ENCODE results near the gene ALDH4A1. TPM values are rescaled to one million over a fixed set of nuclear protein-coding genes. Genes with fewer than 3 reads are reported as not detected.
"Not testable (repeated sequence)": the region's sequence is repeated elsewhere in the genome, so short reads cannot be mapped to it uniquely, and the experiment has no call there.

ALDH4A1 gene
- total RNA-seq, 1 experiment from 2014 or later = 31.0 TPM

DNA sequence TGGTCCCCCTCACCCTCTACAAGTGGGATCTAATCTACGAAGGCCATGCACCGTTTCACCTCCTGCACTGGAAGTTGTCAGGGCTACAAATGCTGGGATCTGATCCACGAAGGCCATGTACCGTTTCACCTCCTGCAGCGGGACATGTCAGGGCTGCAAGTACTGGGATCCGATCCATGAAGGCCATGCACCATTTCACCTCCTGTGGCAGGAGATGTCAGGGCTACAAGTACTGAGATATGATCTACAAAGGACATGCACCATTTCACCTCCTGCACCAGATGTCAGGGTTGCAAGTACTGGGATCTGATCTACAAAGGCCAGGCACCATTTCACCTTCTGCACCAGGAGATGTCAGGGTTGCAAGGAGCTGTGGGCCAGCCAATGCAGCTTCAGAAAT is 7.0 kb downstream of the ALDH4A1 start (continued):
- TF ChIP-seq, protein P1, sequence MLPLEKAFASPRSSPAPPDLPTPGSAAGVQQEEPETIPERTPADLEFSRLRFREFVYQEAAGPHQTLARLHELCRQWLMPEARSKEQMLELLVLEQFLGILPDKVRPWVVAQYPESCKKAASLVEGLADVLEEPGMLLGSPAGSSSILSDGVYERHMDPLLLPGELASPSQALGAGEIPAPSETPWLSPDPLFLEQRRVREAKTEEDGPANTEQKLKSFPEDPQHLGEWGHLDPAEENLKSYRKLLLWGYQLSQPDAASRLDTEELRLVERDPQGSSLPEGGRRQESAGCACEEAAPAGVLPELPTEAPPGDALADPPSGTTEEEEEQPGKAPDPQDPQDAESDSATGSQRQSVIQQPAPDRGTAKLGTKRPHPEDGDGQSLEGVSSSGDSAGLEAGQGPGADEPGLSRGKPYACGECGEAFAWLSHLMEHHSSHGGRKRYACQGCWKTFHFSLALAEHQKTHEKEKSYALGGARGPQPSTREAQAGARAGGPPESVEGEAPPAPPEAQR (CRISPR knock-in tag; IDR thresholded peaks at IDR 0.05) = no peak
- TF ChIP-seq HMGA2 (CRISPR knock-in tag; IDR thresholded peaks at IDR 0.05) (no peak), IRF2 (CRISPR knock-in tag; IDR thresholded peaks at IDR 0.05; ENCODE audit: borderline replicate concordance, low read depth) (no peak), SP1 (CRISPR knock-in tag; conservative IDR thresholded peaks at IDR 0.05) (no peak)
- TF ChIP-seq, protein P2, sequence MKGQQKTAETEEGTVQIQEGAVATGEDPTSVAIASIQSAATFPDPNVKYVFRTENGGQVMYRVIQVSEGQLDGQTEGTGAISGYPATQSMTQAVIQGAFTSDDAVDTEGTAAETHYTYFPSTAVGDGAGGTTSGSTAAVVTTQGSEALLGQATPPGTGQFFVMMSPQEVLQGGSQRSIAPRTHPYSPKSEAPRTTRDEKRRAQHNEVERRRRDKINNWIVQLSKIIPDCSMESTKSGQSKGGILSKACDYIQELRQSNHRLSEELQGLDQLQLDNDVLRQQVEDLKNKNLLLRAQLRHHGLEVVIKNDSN (CRISPR knock-in tag; IDR thresholded peaks at IDR 0.05) = no peak
- TF ChIP-seq, protein P3, sequence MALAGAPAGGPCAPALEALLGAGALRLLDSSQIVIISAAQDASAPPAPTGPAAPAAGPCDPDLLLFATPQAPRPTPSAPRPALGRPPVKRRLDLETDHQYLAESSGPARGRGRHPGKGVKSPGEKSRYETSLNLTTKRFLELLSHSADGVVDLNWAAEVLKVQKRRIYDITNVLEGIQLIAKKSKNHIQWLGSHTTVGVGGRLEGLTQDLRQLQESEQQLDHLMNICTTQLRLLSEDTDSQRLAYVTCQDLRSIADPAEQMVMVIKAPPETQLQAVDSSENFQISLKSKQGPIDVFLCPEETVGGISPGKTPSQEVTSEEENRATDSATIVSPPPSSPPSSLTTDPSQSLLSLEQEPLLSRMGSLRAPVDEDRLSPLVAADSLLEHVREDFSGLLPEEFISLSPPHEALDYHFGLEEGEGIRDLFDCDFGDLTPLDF (CRISPR knock-in tag; IDR thresholded peaks at IDR 0.05) = no peak

- ChIA-PET POLR2A (no interaction called here), CTCF (interaction anchor here (0.8 to 3.8 kb wide), 5 partner anchors 9 to 20 kb away, joined by 3 to 19 read pairs (median 10); no protein-coding TSS in a partner anchor)
- Mint-ChIP-seq H3K4me3 (no peak overlapping the region), H3K4me1 (no peaks in the 10 kb centered on the region), H3K27ac (no peak overlapping the region), H3K27me3 (ENCODE audit: low read depth) (no peaks in the 10 kb centered on the region), H3K9me3 (no peaks in the 10 kb centered on the region), H3K36me3 (no peaks in the 10 kb centered on the region; the same call in 1 of the 2 replicates)
- ATAC-seq = no peak
- DNase-seq (ENCODE audit: low spot score) = no peak
- TF ChIP-seq ERG (CRISPR knock-in tag; IDR thresholded peaks at IDR 0.05) (no peak), NFATC4 (CRISPR knock-in tag; IDR thresholded peaks at IDR 0.05) (no peak), GTF2I (CRISPR knock-in tag; conservative IDR thresholded peaks at IDR 0.05) (peak; percentile 57; the same call in 1 of the 2 replicates), HMGA2 (CRISPR knock-in tag; IDR thresholded peaks at IDR 0.05) (no peak), JUN (CRISPR knock-in tag; IDR thresholded peaks at IDR 0.05) (no peak)
- TF ChIP-seq, protein P4, sequence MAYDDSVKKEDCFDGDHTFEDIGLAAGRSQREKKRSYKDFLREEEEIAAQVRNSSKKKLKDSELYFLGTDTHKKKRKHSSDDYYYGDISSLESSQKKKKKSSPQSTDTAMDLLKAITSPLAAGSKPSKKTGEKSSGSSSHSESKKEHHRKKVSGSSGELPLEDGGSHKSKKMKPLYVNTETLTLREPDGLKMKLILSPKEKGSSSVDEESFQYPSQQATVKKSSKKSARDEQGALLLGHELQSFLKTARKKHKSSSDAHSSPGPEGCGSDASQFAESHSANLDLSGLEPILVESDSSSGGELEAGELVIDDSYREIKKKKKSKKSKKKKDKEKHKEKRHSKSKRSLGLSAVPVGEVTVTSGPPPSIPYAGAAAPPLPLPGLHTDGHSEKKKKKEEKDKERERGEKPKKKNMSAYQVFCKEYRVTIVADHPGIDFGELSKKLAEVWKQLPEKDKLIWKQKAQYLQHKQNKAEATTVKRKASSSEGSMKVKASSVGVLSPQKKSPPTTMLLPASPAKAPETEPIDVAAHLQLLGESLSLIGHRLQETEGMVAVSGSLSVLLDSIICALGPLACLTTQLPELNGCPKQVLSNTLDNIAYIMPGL (CRISPR knock-in tag; IDR thresholded peaks at IDR 0.05) = no peak
Measured at GRCh38 chr1:18893120-18893519, 9.2 kb downstream of the ALDH4A1 start.

DNA sequence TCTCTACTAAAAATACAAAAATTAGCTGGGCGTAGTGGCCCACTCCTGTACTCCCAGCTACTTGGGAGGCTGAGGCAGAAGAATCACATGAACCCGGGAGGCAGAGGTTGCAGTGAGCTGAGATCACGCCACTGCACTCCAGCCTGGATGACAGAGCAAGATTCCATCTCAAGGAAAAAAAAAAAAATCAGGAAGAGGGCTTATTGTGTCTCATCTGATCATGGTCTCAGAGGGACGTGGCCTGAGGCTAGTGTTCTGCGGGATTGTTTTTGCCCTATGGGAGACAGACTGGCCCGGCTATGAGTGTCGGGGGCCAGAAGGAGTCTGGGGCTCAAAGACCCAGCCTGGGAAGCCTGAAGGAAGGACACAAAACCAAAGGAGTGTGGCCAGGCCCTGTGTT is 10.5 kb downstream of the ALDH4A1 start:
- H3K9me3 Mint-ChIP-seq; H3K4me1 Mint-ChIP-seq; H3K36me3 Mint-ChIP-seq; ATAC-seq; DNase-seq (ENCODE audit: low spot score); H3K4me3 Mint-ChIP-seq; POLR2A ChIA-PET; H3K27me3 Mint-ChIP-seq (ENCODE audit: low read depth): not testable (repeated sequence)
- CTCF ChIA-PET = interaction anchor here (2.1 to 3.8 kb wide), 4 partner anchors 8 to 21 kb away, joined by 10 to 19 read pairs (median 12); no protein-coding TSS in a partner anchor
- 0 out of 2 replicates have a peak overlapping the region, but pooled peaks have one; percentile 47 for H3K27ac Mint-ChIP-seq

- Mint-ChIP-seq H3K9me3 (no peaks in the 10 kb centered on the region), H3K27ac (no peak overlapping the region), H3K36me3 (no peaks in the 10 kb centered on the region), H3K4me1 (no peaks in the 10 kb centered on the region), H3K27me3 (ENCODE audit: low read depth) (no peaks in the 10 kb centered on the region), H3K4me3 (no peak overlapping the region)
- ChIA-PET CTCF (interaction anchor here (1.2 to 2.1 kb wide), 3 partner anchors 16 to 294 kb away, joined by 3 to 11 read pairs (median 11); no protein-coding TSS in a partner anchor), POLR2A (no interaction called here)
- DNase-seq (ENCODE audit: low spot score) = no peak
- no peak for ATAC-seq
- TF ChIP-seq TP53 (CRISPR knock-in tag; IDR thresholded peaks at IDR 0.05) (no peak), NFATC4 (CRISPR knock-in tag; IDR thresholded peaks at IDR 0.05) (no peak), HMGA2 (CRISPR knock-in tag; IDR thresholded peaks at IDR 0.05) (no peak), ARID4B (CRISPR knock-in tag; IDR thresholded peaks at IDR 0.05; ENCODE audit: borderline replicate concordance) (no peak), EMX1 (CRISPR knock-in tag; IDR thresholded peaks at IDR 0.05) (no peak), IRF2 (CRISPR knock-in tag; IDR thresholded peaks at IDR 0.05; ENCODE audit: borderline replicate concordance, low read depth) (no peak)
- TF ChIP-seq, protein P5, sequence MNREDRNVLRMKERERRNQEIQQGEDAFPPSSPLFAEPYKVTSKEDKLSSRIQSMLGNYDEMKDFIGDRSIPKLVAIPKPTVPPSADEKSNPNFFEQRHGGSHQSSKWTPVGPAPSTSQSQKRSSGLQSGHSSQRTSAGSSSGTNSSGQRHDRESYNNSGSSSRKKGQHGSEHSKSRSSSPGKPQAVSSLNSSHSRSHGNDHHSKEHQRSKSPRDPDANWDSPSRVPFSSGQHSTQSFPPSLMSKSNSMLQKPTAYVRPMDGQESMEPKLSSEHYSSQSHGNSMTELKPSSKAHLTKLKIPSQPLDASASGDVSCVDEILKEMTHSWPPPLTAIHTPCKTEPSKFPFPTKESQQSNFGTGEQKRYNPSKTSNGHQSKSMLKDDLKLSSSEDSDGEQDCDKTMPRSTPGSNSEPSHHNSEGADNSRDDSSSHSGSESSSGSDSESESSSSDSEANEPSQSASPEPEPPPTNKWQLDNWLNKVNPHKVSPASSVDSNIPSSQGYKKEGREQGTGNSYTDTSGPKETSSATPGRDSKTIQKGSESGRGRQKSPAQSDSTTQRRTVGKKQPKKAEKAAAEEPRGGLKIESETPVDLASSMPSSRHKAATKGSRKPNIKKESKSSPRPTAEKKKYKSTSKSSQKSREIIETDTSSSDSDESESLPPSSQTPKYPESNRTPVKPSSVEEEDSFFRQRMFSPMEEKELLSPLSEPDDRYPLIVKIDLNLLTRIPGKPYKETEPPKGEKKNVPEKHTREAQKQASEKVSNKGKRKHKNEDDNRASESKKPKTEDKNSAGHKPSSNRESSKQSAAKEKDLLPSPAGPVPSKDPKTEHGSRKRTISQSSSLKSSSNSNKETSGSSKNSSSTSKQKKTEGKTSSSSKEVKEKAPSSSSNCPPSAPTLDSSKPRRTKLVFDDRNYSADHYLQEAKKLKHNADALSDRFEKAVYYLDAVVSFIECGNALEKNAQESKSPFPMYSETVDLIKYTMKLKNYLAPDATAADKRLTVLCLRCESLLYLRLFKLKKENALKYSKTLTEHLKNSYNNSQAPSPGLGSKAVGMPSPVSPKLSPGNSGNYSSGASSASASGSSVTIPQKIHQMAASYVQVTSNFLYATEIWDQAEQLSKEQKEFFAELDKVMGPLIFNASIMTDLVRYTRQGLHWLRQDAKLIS (CRISPR knock-in tag; IDR thresholded peaks at IDR 0.05; ENCODE audit: borderline replicate concordance) = no peak
Measured at GRCh38 chr1:18891426-18891780, 11.0 kb downstream of the ALDH4A1 start.
